HL-60 (cell line): ENCODE results near the gene ATPAF1.

Source experiments
- DNase-seq, 2 experiments: peaks; one replicate each; pipeline ENCODE4 v3.0.0-alpha.2; 2010 to 2020; ENCODE audit warnings: low read depth in 1 of 2, low spot score in 1 of 2
- H3K27ac ChIP-seq: fragments of 250-450 bp; sonication (Bioruptor Pico); replicated peaks from 2 replicates; pipeline ENCODE4 v1.5.1; 2020; ENCODE audit warnings: mild to moderate bottlenecking, moderate library complexity
- H3K27me3 ChIP-seq: fragments of 250-450 bp; sonication (Bioruptor Pico); 2 replicates; pipeline ENCODE4 v1.5.1; 2021; ENCODE audit warnings: mild to moderate bottlenecking, moderate library complexity; ENCODE audit not compliant: insufficient read depth, poor library complexity, severe bottlenecking
- H3K4me3 ChIP-seq: replicated peaks from 2 replicates; pipeline ENCODE4 v1.5.1; 2011; ENCODE audit warnings: mild to moderate bottlenecking, control low read depth, low read length; ENCODE audit not compliant: insufficient read depth
- GABPA ChIP-seq: IDR thresholded peaks from 2 replicates; pipeline ENCODE4 v1.6.1; 2012; ENCODE audit warnings: low read depth
- POLR2AphosphoS5 ChIP-seq: IDR thresholded peaks from 2 replicates; pipeline ENCODE4 v1.6.1; 2012; ENCODE audit warnings: low read depth
- REST ChIP-seq: IDR thresholded peaks from 2 replicates; pipeline ENCODE4 v1.6.1; 2012; ENCODE audit warnings: low read depth; ENCODE audit not compliant: insufficient replicate concordance
- SPI1 ChIP-seq: IDR thresholded peaks from 2 replicates; pipeline ENCODE4 v1.6.1; 2012; ENCODE audit warnings: low read depth, mild to moderate bottlenecking, borderline replicate concordance
- TF ChIP-seq, protein P1 (sequence below): IDR thresholded peaks from one replicate; pipeline ENCODE4 v1.5.1; 2011; ENCODE audit warnings: low read length, control low read depth, inconsistent platforms; ENCODE audit not compliant: insufficient read depth

ATPAF1 gene

GRCh38 chr1:46617108-46617800, 50.9 kb downstream of the ATPAF1 start:
- peak overlapping the region; percentile 76 for H3K4me3 ChIP-seq
- no peak for TF ChIP-seq REST
- TF ChIP-seq GABPA, result no peak
- TF ChIP-seq SPI1, result no peak
- no peak for TF ChIP-seq POLR2AphosphoS5
- TF ChIP-seq, protein P1, sequence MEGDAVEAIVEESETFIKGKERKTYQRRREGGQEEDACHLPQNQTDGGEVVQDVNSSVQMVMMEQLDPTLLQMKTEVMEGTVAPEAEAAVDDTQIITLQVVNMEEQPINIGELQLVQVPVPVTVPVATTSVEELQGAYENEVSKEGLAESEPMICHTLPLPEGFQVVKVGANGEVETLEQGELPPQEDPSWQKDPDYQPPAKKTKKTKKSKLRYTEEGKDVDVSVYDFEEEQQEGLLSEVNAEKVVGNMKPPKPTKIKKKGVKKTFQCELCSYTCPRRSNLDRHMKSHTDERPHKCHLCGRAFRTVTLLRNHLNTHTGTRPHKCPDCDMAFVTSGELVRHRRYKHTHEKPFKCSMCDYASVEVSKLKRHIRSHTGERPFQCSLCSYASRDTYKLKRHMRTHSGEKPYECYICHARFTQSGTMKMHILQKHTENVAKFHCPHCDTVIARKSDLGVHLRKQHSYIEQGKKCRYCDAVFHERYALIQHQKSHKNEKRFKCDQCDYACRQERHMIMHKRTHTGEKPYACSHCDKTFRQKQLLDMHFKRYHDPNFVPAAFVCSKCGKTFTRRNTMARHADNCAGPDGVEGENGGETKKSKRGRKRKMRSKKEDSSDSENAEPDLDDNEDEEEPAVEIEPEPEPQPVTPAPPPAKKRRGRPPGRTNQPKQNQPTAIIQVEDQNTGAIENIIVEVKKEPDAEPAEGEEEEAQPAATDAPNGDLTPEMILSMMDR, result no peak
- H3K27ac ChIP-seq, result no peak overlapping the region
- DNase-seq, result no peak
- H3K27me3 ChIP-seq, result no peaks in the 10 kb centered on the region

- TF ChIP-seq POLR2AphosphoS5 (no peak), SPI1 (no peak), GABPA (no peak), REST (no peak)
- TF ChIP-seq, protein P1, result no peak
- Histone ChIP-seq H3K27me3 (no peaks in the 10 kb centered on the region), H3K4me3 (peak within 1 kb of the TSS; percentile 76), H3K27ac (peak within 1 kb of the TSS; percentile 42; the same call in 1 of the 2 replicates)
- no peak for DNase-seq
Measured at GRCh38 chr1:46616277-46617107, 51.7 kb downstream of the ATPAF1 start, which contains the start of gene MOB3C. MOB3C (minus strand) TSS chr1:46616811; CDS start chr1:46613321, 3,490 bp downstream.

DNA sequence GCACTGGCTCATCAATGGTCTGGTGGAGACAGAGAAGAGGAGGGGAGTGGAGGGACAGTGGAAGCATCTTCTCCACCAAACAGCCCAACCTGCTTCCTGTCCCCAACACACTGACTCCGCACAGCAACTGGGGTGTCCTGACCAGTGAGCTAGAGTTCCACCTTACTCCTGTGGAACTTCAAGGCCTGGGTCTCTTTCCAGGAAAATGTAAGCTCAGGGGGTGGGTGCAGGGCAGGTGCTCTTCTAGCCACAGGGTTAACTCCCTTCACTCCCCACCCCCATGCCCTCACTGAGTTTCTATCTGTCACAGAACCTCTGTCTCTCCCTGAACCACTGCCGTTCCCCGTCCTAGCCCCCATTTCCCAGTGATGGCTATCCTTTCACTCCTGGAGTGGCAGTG, 52.4 kb downstream of the ATPAF1 start:
- H3K27ac ChIP-seq, result no peak overlapping the region
- TF ChIP-seq, protein P1, result no peak
- TF ChIP-seq SPI1 (no peak), GABPA (no peak), POLR2AphosphoS5 (no peak), REST (no peak)
- peak overlapping the region; percentile 76 for H3K4me3 ChIP-seq
- H3K27me3 ChIP-seq, result no peaks in the 10 kb centered on the region
- no peak for DNase-seq
